ENCODE results near the gene SLC26A11.
"Not testable (repeated sequence)": the region's sequence is repeated elsewhere in the genome, so short reads cannot be mapped to it uniquely, and the experiment has no call there.

SLC26A11 gene

GRCh38 chr17:80236911-80237310 lies 16.7 kb downstream of the SLC26A11 start:
- H3K4me3 ChIP-seq (ENCODE audit: control insufficient read depth, low read depth, low read length): no peak overlapping the region
- no peak for TF ChIP-seq CTCF (conservative IDR thresholded peaks at IDR 0.05; ENCODE audit: control insufficient read depth, insufficient read depth, low read depth, low read length)
- no peak for DNase-seq (ENCODE audit: low read depth)

- TF ChIP-seq CTCF (conservative IDR thresholded peaks at IDR 0.05; ENCODE audit: control insufficient read depth, insufficient read depth, low read depth, low read length): no peak
- no peak for DNase-seq (ENCODE audit: low read depth)
- no peak overlapping the region for H3K4me3 ChIP-seq (ENCODE audit: control insufficient read depth, low read depth, low read length)
Measured at GRCh38 chr17:80237386-80237785, 17.2 kb downstream of the SLC26A11 start.

- TF ChIP-seq CTCF (conservative IDR thresholded peaks at IDR 0.05; ENCODE audit: control insufficient read depth, insufficient read depth, low read depth, low read length): no peak
- no peak for DNase-seq (ENCODE audit: low read depth)
- H3K4me3 ChIP-seq (ENCODE audit: control insufficient read depth, low read depth, low read length): no peak overlapping the region
Measured at GRCh38 chr17:80242505-80242904, 22.3 kb downstream of the SLC26A11 start.

GRCh38 chr17:80243526-80244433 lies 23.6 kb downstream of the SLC26A11 start:
- TF ChIP-seq CTCF (conservative IDR thresholded peaks at IDR 0.05; ENCODE audit: control insufficient read depth, insufficient read depth, low read depth, low read length): no peak
- H3K4me3 ChIP-seq (ENCODE audit: control insufficient read depth, low read depth, low read length): no peak overlapping the region
- no peak for DNase-seq (ENCODE audit: low read depth)

- DNase-seq (ENCODE audit: low read depth); H3K4me3 ChIP-seq (ENCODE audit: control insufficient read depth, low read depth, low read length): not testable (repeated sequence)
Measured at GRCh38 chr17:80244448-80244847, 24.2 kb downstream of the SLC26A11 start.

- no peak for TF ChIP-seq CTCF (conservative IDR thresholded peaks at IDR 0.05; ENCODE audit: control insufficient read depth, insufficient read depth, low read depth, low read length)
- no peak for DNase-seq (ENCODE audit: low read depth)
- H3K4me3 ChIP-seq (ENCODE audit: control insufficient read depth, low read depth, low read length): no peak overlapping the region
Measured at GRCh38 chr17:80244871-80245509, 24.8 kb downstream of the SLC26A11 start.

GRCh38 chr17:80245566-80246265 lies 25.5 kb downstream of the SLC26A11 start:
- DNase-seq (ENCODE audit: low read depth): no peak
- no peak overlapping the region for H3K4me3 ChIP-seq (ENCODE audit: control insufficient read depth, low read depth, low read length)
- no peak for TF ChIP-seq CTCF (conservative IDR thresholded peaks at IDR 0.05; ENCODE audit: control insufficient read depth, insufficient read depth, low read depth, low read length)
